Neural progenitor cell (in vitro differentiated cells): Measurements from ENCODE around the gene PRELP. TPM values are rescaled to one million over a fixed set of nuclear protein-coding genes. Genes with fewer than 3 reads are reported as not detected.

Experiments used
- DNase-seq: peaks from one replicate; pipeline ENCODE4 v3.0.0-alpha.2; 2016; ENCODE audit warnings: low spot score
- H2AFZ ChIP-seq: fragments of 200-600 bp; sonication (generic); replicated peaks from 2 replicates; pipeline ENCODE4 v1.6.1; 2016; ENCODE audit warnings: antibody characterized with exemption
- H3F3A ChIP-seq: fragments of 200-600 bp; sonication (generic); 2 replicates; pipeline ENCODE4 v1.6.1; 2016; ENCODE audit warnings: antibody characterized with exemption, low read depth
- H3K27ac ChIP-seq: fragments of 200-600 bp; sonication (generic); 2 replicates; pipeline ENCODE4 v1.5.1; 2016; ENCODE audit warnings: mild to moderate bottlenecking
- H3K27me3 ChIP-seq: fragments of 200-600 bp; sonication (generic); 2 replicates; pipeline ENCODE4 v1.6.1; 2016; ENCODE audit warnings: mild to moderate bottlenecking, moderate library complexity
- H3K36me3 ChIP-seq: fragments of 200-600 bp; sonication (generic); 2 replicates; pipeline ENCODE4 v1.5.1; 2016
- H3K4me1 ChIP-seq: fragments of 200-600 bp; sonication (generic); 2 replicates; pipeline ENCODE4 v1.6.1; 2016; ENCODE audit warnings: mixed run types
- H3K4me2 ChIP-seq: fragments of 200-600 bp; sonication (generic); 2 replicates; pipeline ENCODE4 v1.6.1; 2016
- H3K4me3 ChIP-seq: fragments of 200-600 bp; sonication (generic); 2 replicates; pipeline ENCODE4 v1.5.1; 2016
- H3K79me2 ChIP-seq: fragments of 200-600 bp; sonication (generic); 2 replicates; pipeline ENCODE4 v1.6.1; 2016; ENCODE audit warnings: low read depth
- H3K9ac ChIP-seq: fragments of 200-600 bp; sonication (generic); 2 replicates; pipeline ENCODE4 v1.6.1; 2016
- H3K9me3 ChIP-seq: fragments of 200-600 bp; sonication (generic); 2 replicates; pipeline ENCODE4 v1.5.1; 2016; ENCODE audit warnings: low read depth
- H4K20me1 ChIP-seq: fragments of 200-600 bp; sonication (generic); 2 replicates; pipeline ENCODE4 v1.6.1; 2016; ENCODE audit warnings: low read depth
- H3K27ac Mint-ChIP-seq: 3 replicates; pipeline ENCODE4 v1.8.0; 2021; ENCODE audit warnings: mixed read lengths
- H3K27me3 Mint-ChIP-seq: 2 replicates; pipeline ENCODE4 v1.8.0; 2022; ENCODE audit warnings: low read depth, mild to moderate bottlenecking, inconsistent platforms, moderate library complexity, mixed read lengths; ENCODE audit not compliant: insufficient read depth
- H3K36me3 Mint-ChIP-seq: 3 replicates; pipeline ENCODE4 v1.8.0; 2021; ENCODE audit warnings: mixed read lengths
- H3K4me1 Mint-ChIP-seq: 3 replicates; pipeline ENCODE4 v1.8.0; 2021; ENCODE audit warnings: mixed read lengths
- H3K4me3 Mint-ChIP-seq: 3 replicates; pipeline ENCODE4 v1.8.0; 2021; ENCODE audit warnings: mild to moderate bottlenecking, moderate library complexity, mixed read lengths
- H3K9me3 Mint-ChIP-seq: 3 replicates; pipeline ENCODE4 v1.8.0; 2020; ENCODE audit warnings: mixed read lengths
- CTCF ChIP-seq: fragments of 200-600 bp; sonication (generic); IDR thresholded peaks from 2 replicates; pipeline ENCODE4 v1.5.1; 2017; ENCODE audit warnings: antibody characterized with exemption, mild to moderate bottlenecking
- EZH2 ChIP-seq: fragments of 200-600 bp; sonication (generic); IDR thresholded peaks from 2 replicates; pipeline ENCODE4 v1.6.1; 2017; ENCODE audit warnings: antibody characterized with exemption, mild to moderate bottlenecking, moderate library complexity
- EZH2phosphoT487 ChIP-seq: fragments of 200-600 bp; sonication (generic); IDR thresholded peaks from 2 replicates; pipeline ENCODE4 v1.6.1; 2017; ENCODE audit warnings: antibody characterized with exemption
- total RNA-seq: library from RNA; depleted of rRNA; stranded (reverse); fragments of >200 nt; gene quantifications from 2 replicates; pipeline ENCODE4 v1.2.3, GENCODE V29; 2015; ENCODE audit warnings: low replicate concordance

PRELP gene
- total RNA-seq, 1 donor from 2014 or later, result 0.26 TPM

DNA sequence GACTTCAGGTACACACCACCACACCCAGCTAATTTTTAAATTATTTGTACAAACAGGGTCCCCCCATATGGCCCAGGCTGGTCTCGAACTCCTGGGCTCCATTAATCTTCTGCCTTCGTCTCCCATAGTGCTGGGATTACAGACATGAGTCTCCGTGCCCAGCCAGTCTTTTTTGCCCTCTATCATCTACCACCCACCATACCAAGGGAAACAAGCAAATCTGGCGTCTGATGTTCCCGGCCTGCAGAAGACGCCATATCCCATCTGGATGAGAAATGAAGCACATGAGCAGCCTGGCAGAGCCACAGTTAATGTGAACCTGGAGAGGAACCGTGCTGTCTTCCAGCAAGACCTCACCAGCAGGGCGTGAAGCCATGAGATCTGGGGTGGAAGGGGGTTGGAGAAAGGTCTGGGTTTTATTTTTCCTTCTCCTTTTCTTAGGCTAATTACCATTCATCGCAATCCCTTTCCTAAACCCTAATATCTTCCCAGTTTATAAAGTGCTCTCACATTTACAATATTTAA is 1.8 kb upstream of the PRELP start:
- H3K27me3 ChIP-seq, result no peaks in the 10 kb centered on the region
- H3K27me3 Mint-ChIP-seq, result peaks cover 7% of the 10 kb centered on the region
- H3K4me2 ChIP-seq, result no peak overlapping the region
- H3K4me3 Mint-ChIP-seq, result no peak overlapping the region
- H3K4me1 Mint-ChIP-seq, result peaks cover 46% of the 10 kb centered on the region
- H3K4me1 ChIP-seq, result peaks cover 33% of the 10 kb centered on the region
- H3K4me3 ChIP-seq, result no peak overlapping the region
- TF ChIP-seq EZH2 (no peak), EZH2phosphoT487 (no peak), CTCF (no peak)
- no peaks in the 10 kb centered on the region for H3K9me3 ChIP-seq
- H3K9me3 Mint-ChIP-seq, result no peaks in the 10 kb centered on the region
- no peak overlapping the region for H2AFZ ChIP-seq
- H3K36me3 Mint-ChIP-seq, result no peaks in the 10 kb centered on the region
- DNase-seq, result no peak
- H3K36me3 ChIP-seq, result no peaks in the 10 kb centered on the region
- H3F3A ChIP-seq, result peaks cover 25% of the 10 kb centered on the region
- no peaks in the 10 kb centered on the region for H4K20me1 ChIP-seq
- H3K79me2 ChIP-seq, result no peaks in the 10 kb centered on the region
- no peak overlapping the region for H3K27ac ChIP-seq
- H3K27ac Mint-ChIP-seq, result no peak overlapping the region
- H3K9ac ChIP-seq, result no peak overlapping the region

GRCh38 chr1:203476216-203476814 is 709 bp downstream of the PRELP start:
- Histone ChIP-seq H3K36me3 (no peaks in the 10 kb centered on the region), H3K79me2 (no peaks in the 10 kb centered on the region), H3F3A (peaks cover 29% of the 10 kb centered on the region), H3K4me2 (peak overlapping the region; percentile 75), H2AFZ (no peak overlapping the region), H3K4me3 (no peak overlapping the region), H4K20me1 (no peaks in the 10 kb centered on the region), H3K9ac (peak overlapping the region; percentile 15), H3K9me3 (no peaks in the 10 kb centered on the region), H3K27ac (no peak overlapping the region), H3K4me1 (peaks cover 37% of the 10 kb centered on the region), H3K27me3 (no peaks in the 10 kb centered on the region)
- peak overlapping the region; percentile 37 for H3K4me3 Mint-ChIP-seq
- peaks cover 6% of the 10 kb centered on the region for H3K27me3 Mint-ChIP-seq
- peaks cover 54% of the 10 kb centered on the region for H3K4me1 Mint-ChIP-seq
- no peaks in the 10 kb centered on the region for H3K9me3 Mint-ChIP-seq
- H3K27ac Mint-ChIP-seq, result peak overlapping the region; percentile 5
- TF ChIP-seq CTCF (no peak), EZH2phosphoT487 (no peak), EZH2 (no peak)
- no peak for DNase-seq
- no peaks in the 10 kb centered on the region for H3K36me3 Mint-ChIP-seq

DNA sequence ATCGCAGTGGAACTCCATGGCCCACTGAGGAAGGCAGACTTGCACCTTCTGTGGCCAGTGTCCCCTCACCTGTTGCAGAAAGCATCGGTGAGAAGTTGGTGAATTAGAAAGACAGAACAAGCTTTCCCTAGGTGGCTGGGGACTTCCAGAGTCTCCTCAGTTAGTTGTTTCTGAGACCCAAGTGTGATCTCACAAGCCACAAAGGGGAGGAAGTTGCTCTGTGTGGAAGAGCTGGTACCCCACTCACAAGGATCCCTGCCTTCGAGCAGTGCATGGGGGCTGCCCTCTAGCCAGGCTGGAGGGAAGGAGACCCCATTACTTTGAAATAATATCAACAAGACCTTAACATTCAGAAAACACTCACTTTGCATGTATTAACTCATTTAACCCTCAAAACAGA is 2.1 kb downstream of the PRELP start:
- Mint-ChIP-seq H3K36me3 (no peaks in the 10 kb centered on the region), H3K4me3 (no peak overlapping the region), H3K9me3 (no peaks in the 10 kb centered on the region), H3K27ac (no peak overlapping the region), H3K4me1 (peaks cover 45% of the 10 kb centered on the region), H3K27me3 (peaks cover 6% of the 10 kb centered on the region)
- Histone ChIP-seq H3K27me3 (no peaks in the 10 kb centered on the region), H3K79me2 (no peaks in the 10 kb centered on the region), H4K20me1 (no peaks in the 10 kb centered on the region), H3K9me3 (no peaks in the 10 kb centered on the region), H3K4me2 (no peak overlapping the region), H3F3A (peaks cover 29% of the 10 kb centered on the region), H3K9ac (no peak overlapping the region), H3K36me3 (no peaks in the 10 kb centered on the region), H2AFZ (no peak overlapping the region), H3K4me3 (no peak overlapping the region), H3K4me1 (peaks cover 37% of the 10 kb centered on the region), H3K27ac (no peak overlapping the region)
- TF ChIP-seq EZH2phosphoT487 (no peak), EZH2 (no peak), CTCF (no peak)
- no peak for DNase-seq
